Tibial nerve (tissue), 3 donors: ENCODE measurements around the gene GPR15.

Source experiments
- POLR2A ChIP-seq, 2 donors: fragments of 450-650 bp; IDR thresholded peaks; one replicate each; pipeline ENCODE4 v1.6.1; 2017; ENCODE audit warnings: antibody characterized with exemption in 2 of 2, mild to moderate bottlenecking in 2 of 2, moderate library complexity in 2 of 2
- TF ChIP-seq, protein P1 (sequence below), 5 experiments: fragments of 200-600 bp in 3 of 5; fragments of 450-650 bp in 2 of 5; sonication (generic) in 3 of 5; IDR thresholded peaks; one replicate each; pipeline ENCODE4 v1.5.1; 2016 to 2019; ENCODE audit warnings: antibody characterized with exemption in 5 of 5, mild to moderate bottlenecking in 3 of 5, moderate library complexity in 2 of 5

DNA sequence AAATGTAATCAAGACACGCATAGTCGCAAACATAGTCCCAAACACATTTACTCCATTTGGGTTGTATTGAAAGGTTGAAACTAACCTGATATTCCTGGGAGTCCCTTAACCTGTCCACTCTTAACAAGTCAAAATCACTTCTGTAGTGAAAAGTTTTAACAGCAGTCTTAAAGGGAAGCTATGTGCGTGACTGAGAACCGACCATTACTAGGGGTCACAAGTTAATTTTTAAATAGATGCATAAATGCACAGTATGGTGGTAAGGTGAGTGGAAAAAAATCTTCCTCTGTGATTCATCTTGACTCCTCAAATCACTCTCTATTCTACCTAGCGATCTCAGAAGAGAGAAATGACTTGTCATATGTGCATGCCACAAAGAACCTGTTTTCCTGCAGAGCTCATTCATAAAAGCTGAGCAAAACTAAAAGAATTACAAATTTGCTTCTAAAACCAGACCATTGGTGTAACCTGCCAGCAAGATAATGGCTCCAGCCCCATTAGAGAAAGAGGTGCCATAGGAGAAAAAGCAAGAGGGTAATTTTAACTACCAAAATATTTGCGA, 4.8 kb downstream of the GPR15 start:
- no peak for TF ChIP-seq POLR2A (IDR thresholded peaks at IDR 0.05)
- TF ChIP-seq, protein P1, sequence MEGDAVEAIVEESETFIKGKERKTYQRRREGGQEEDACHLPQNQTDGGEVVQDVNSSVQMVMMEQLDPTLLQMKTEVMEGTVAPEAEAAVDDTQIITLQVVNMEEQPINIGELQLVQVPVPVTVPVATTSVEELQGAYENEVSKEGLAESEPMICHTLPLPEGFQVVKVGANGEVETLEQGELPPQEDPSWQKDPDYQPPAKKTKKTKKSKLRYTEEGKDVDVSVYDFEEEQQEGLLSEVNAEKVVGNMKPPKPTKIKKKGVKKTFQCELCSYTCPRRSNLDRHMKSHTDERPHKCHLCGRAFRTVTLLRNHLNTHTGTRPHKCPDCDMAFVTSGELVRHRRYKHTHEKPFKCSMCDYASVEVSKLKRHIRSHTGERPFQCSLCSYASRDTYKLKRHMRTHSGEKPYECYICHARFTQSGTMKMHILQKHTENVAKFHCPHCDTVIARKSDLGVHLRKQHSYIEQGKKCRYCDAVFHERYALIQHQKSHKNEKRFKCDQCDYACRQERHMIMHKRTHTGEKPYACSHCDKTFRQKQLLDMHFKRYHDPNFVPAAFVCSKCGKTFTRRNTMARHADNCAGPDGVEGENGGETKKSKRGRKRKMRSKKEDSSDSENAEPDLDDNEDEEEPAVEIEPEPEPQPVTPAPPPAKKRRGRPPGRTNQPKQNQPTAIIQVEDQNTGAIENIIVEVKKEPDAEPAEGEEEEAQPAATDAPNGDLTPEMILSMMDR (IDR thresholded peaks at IDR 0.05), result no peak
